GM13976 (cell line): Measurements from ENCODE around the gene POU4F3.

ENCODE experiments used
- DNase-seq: peaks from one replicate; pipeline ENCODE4 v3.0.0; 2012; ENCODE audit warnings: low spot score
- in situ Hi-C: fragments of 300-500 bp; cut with MboI; formaldehyde crosslinking; loops from one replicate; pipeline ENCODE4 v1.12.0; 2022; ENCODE audit warnings: low sequenced_read_pairs, mixed read lengths, inconsistent platforms; ENCODE audit not compliant: unreplicated experiment
- TF ChIP-seq, protein P1 (sequence below): IDR thresholded peaks from 2 replicates; pipeline ENCODE4 v1.5.1; 2012; ENCODE audit warnings: borderline replicate concordance, mild to moderate bottlenecking; ENCODE audit not compliant: insufficient read depth; ENCODE audit errors: extremely low read depth, missing control alignments, control extremely low read depth

Gene POU4F3

DNA sequence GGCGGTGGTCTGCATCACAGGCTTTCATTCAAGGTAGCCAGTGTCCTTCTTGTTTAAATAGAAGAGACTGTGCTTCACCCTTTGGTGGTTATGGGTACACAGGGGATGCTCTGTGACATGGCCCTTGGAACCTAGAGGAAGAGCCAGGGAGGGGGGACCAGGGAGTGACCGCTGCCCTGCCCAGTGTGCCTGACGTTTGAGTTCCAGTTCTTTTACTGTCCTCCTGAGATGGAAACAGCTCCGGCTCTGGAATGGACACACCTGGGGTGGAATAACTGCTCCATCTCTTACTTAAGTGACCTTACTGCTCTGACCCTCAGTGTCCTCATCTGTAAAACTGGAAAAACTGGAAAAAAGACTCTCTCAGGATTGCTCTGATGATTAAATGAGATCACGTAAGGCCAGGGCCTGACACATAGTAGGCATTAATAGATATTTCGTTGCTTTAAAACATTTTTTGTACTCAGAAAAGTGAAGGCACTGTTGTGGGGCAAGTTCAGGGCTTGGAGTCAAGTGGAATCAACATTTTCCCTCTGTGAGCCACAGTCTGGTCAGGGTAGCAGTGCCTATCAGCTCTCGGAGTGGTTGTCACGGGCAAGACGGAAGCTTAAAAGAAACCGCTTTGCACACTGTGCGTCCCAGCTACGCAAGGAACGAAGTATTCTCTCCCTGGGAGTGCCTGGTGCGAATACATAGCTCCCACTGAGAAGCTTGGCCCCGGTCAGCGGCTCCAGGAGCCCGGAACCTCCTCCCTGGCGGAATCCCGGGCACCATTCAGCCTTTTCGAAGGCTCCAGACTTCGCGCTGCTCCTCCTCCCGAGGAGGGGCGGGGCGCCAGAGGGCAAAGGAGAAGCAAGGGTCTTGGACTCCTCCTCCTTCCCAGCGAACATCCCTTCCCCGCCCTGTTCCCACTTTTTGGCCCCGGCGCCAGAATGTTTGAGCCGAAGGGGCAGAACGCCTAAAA is 5.8 kb downstream of the POU4F3 start:
- in situ Hi-C loops: no loop called here
- DNase-seq: no peak
- TF ChIP-seq, protein P1, sequence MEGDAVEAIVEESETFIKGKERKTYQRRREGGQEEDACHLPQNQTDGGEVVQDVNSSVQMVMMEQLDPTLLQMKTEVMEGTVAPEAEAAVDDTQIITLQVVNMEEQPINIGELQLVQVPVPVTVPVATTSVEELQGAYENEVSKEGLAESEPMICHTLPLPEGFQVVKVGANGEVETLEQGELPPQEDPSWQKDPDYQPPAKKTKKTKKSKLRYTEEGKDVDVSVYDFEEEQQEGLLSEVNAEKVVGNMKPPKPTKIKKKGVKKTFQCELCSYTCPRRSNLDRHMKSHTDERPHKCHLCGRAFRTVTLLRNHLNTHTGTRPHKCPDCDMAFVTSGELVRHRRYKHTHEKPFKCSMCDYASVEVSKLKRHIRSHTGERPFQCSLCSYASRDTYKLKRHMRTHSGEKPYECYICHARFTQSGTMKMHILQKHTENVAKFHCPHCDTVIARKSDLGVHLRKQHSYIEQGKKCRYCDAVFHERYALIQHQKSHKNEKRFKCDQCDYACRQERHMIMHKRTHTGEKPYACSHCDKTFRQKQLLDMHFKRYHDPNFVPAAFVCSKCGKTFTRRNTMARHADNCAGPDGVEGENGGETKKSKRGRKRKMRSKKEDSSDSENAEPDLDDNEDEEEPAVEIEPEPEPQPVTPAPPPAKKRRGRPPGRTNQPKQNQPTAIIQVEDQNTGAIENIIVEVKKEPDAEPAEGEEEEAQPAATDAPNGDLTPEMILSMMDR: no peak

- TF ChIP-seq, protein P1: no peak
- in situ Hi-C loops: no loop called here
These were observed 6.6 kb downstream of the POU4F3 start for GRCh38 chr5:146345240-146345577.

GRCh38 chr5:146345578-146346366 is 7.1 kb downstream of the POU4F3 start:
- TF ChIP-seq, protein P1: no peak
- in situ Hi-C loops: no loop called here
- DNase-seq: no peak

More at GRCh38 chr5:146345240-146345577, 6.6 kb downstream of the POU4F3 start:
- DNase-seq: no peak

DNA sequence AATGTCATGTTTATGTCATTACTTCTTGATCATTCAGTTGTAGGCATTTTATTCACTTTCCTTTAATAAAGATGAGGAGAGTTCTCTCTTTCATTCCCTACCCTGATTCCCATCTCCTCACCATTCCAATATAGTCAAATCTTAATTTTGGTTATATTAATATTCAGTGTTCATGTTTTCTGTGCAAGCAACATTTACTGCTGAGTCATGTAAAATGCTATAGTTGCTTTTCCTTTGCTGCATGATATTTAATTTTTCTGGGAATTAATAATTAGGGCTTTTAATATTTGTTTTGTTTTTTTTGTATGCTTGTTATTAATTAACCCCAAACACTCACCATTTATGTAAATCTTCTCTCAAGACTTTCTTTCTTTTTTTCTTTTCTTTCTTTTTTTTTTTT is 18.5 kb downstream of the POU4F3 start:
- TF ChIP-seq, protein P1: no peak
- in situ Hi-C loops: no loop called here
- DNase-seq: no peak

- no peak for DNase-seq
- in situ Hi-C loops: no loop called here
- TF ChIP-seq, protein P1: no peak
These were observed 21.2 kb downstream of the POU4F3 start for GRCh38 chr5:146359836-146360235.

- in situ Hi-C loops: no loop called here
- DNase-seq: no peak
- TF ChIP-seq, protein P1: no peak
These were observed 24.7 kb downstream of the POU4F3 start for GRCh38 chr5:146363161-146363874.
